T-helper 2 cell (primary cell): ENCODE data around the gene ADK.
"Not testable (repeated sequence)": the region's sequence is repeated elsewhere in the genome, so short reads cannot be mapped to it uniquely, and the experiment has no call there.

Experiments used
- DNase-seq, 5 experiments: peaks; one replicate each; pipeline versions ENCODE4 v3.0.0 to v3.0.0-alpha.2; 2012 to 2022

Gene ADK

DNA sequence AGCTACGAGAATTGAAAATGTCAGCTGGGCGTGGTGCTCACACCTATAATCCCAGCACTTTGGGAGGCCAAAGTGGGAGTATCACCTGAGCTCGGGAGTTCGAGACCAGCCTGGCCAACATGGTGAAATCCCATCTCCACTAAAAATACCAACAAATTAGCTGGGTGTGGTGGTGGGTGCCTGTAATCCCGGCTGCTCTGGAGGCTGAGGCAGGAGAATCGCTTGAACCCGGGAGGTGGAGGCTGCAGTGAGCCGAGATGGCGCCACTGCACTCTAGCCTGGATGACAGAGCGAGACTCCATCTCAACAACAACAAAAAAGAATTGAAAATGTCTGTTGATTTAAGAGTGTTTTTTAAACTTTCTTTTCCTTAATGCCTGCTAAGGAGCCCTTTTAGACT, 4.0 kb upstream of the ADK start:
- DNase-seq, result not testable (repeated sequence)

DNA sequence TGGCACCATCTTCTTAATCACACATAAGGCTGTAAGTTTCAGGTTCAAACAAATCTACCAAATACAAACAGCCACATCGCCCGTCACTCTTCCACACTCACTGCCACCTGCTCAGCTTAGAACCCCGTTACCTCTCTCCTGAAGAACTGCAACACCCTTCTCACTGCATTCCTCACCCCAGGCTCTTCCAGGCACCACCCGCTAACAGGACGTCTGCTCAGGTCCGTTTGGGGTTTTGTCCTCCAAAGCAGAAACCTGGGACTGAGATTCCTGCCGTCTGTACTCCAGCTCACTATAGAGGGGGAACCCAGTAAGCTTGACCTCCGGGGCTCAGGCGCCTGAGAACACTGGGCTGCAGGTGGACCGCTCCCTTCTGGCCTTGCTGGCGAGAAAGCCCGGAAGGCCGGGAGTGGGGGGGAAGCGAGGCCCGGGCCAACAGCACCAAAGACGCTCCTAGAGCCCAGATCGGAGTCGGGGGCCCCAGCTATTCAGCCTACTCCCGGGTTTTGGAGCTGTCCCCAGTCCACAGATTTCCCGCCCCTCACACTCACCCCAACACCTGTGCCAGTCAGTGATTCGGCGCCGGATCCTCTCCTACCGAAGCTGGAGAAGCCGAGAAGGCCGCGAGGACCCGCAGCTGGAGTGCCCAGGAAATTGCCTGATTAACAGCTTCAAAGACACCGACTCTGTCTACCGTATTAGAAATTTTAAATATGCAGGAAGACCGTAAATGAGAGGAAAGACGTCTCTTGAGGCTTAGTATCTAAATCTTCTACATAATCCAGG, 624 bp upstream of the ADK start, which contains the start of gene AP3M1:
Gene AP3M1, minus strand, starts transcription at position 625 of the 786 bp plus-strand sequence. CDS start 12,449 bp downstream, outside the sequence.
- DNase-seq, result peak in 4 of 5 experiments; percentile 34 to 82 (median 66)

DNA sequence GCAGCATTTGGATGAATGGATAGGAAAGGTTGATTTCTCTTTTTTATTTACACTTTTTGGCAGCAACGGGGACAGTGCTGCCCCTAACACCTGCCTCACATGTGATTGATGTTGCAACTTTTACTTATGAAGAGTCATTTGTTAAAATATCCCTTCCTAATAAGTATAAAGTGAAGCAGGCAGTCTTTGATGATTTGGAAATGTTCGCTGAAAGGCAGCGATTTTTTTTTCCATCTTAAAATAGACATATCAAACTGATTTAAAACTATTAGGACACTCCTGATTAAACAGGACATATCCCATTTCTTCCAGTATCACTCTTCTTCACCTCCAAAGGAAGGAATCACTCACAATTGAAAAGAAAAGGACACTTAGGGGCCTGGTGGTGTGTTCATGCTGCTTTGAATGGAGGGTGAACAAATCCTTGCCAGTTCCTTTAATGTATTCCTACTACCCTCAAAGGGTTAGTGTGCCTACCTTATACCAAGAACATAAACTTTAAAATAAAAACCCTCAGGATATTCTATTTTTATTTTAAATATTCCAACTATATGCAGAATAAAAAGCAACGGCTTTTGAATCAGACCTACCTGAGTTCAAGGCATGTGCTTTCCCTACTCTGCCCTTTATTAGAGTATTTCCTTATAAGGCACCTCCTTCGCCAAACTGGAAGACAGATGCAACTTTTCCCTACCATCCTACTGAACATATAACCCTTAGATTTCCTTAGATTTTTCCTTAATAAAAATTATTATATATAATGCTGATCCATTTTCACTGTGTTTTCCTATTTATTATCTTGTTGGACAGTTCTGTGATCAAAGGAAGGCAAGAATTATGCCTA, 1.1 kb downstream of the ADK start:
- DNase-seq, result no peak

DNA sequence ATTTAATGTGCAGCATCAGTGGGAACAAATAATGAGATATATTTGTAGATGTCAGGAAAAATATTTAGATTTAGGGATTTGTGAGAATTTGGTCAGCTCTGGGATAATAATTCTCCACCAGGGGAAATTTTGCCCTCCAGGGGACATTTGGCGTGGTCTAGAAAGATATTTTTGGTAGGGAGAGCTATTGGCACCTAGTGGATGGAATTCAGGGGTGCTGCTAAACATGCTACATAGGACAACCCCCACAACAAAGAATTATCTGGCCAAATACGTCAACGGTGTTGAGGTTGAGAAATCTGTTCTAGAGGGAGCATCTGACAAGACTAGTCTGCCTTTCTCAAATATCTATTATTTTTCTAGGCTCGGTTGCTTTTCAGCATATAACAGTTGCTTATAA, 2.1 kb downstream of the ADK start:
- no peak for DNase-seq

DNA sequence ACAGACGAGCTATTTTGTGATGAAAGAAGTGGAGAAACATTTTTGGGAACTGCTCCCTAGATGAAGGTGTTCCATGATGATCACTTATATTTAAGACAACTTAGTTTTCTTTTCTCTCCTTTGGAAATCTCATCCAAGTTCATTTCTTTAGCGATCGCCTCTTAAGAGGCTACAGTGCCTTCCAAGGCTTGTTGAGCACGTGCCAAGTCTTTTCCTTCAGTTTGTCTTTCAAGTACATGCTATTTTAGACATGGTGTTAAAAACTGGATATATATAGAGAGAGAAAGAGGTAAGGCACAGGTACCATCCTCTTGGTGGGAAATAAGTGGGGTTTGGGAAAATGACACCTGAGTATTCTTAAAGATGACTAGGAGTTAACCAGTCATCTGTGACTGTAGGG, 2.7 kb downstream of the ADK start:
- DNase-seq, result no peak

DNA sequence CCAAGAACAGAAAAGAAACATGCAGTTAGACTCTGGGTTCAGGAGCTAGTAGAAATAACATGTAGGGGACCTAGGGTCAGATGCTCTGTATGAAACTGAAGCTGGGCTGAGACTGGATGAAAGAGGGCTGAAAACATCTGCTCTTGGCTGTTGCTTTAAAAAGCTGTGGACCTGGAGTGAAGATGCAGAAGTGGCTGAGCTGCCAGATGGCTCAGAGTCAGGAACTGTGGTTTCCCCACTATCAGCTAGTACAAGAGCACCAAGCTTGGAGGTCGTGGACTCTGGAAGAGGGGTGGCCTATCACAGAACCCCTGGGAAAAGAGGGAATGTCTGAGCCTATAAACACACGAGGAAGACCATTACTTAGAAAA, 5.9 kb downstream of the ADK start:
- DNase-seq, result no peak

DNA sequence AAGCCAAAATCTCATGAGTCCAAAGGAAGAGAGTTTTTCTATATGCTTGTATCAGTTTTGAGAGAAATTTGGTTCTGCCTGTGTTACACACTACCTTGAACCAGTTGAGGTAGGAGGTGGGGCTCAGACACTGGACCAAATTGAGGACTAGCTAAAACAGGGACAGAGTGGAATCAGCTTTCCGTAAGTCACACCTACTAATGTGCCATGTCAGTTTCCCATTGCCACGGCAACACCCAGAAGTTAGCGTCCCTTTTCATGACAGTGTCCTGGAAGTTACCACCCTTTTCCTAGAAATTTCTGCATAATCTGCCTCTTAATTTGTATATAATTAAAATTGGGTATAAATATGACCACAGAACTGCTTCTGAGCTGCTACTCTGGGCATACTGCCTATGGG, 9.0 kb downstream of the ADK start:
- no peak for DNase-seq

DNA sequence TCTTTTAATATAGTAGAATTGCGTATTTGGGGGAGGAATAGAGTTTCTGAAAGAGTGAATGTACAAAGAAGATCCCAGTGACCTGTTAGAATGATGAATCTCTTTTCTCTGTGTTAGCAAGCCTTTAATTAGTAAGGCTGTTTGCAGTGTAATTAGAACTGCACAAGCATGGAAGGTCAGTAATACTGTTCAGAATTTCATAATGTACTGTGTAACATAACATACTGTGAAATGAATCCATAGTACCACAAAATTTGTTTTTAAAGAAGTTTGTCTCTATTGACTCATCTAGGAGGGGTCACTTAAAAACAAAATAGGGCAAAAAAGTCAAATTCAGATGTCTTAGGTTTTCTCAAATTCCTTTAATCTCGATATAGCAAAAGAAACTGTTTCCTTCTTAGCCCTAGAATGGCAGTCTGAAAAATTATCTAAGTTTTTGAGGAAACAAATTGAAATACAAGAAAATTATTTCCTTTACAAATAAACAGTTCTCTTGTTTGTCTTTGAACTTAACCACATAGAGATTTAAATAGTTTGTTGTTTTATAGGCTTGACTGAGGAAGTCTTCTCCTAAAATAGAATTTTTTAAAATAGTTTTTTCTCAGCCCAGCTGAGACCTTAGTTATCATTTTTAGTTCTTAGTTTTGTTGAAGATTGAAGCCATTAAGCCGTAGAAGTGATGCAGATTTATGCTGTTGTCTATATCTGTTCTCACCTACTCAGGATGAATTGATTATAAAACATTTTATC, 12.5 kb downstream of the ADK start:
- no peak for DNase-seq

DNA sequence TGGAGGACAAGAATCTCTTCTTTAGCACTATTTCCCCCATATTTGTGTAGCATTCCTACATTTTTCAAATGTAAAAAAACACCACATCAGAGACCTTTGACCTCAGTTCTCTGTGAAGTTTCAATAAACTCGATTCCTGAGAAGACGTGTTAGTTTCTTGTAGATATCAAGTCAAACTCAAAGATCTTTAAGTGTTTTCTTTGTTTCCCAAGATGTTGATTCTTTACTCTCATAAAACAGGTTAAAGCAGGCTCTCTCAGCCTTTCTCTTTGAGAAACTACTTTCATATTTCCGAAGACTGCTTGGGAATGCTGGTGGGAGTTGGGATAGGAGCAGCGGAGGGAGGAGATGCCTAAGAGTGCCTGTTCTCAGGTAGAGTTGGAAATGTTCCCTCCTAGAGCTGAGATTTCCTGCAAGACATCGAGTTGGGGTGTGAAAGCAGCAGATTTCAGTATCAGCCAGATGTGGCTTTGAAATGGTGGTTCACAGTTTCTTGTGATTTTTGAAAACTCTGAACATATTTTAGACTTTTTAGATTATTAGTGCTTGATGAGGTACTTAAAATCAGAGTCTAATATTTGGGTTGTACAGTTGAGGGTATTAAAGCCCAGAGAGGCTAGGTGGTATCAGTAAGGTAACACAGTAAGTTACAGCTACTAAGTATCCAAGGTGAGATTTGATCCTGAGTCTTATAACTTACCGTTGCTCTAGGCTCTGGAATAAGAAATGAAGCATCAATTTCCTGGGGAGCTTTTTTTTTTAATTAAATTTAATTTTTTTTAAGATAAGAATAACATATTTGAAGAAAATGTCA, 13.9 kb downstream of the ADK start:
- DNase-seq, result no peak

DNA sequence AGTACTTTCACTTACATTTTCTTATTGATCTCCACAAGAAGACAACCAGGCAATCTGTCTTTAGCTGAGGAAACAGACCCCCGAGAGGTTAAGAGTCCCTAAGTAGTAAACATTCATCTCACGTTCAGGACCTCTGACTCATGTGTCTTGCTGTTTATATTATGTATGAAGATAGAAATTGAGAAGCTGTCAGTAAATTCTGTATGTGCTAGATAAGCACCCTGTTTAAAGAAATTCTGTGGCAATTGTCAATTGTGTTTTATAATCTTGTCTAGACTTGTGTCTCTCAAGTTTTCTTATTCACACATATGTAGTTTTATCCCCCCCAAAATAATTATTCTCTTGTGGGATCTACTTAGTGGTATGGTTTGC, 14.5 kb downstream of the ADK start:
- no peak for DNase-seq

DNA sequence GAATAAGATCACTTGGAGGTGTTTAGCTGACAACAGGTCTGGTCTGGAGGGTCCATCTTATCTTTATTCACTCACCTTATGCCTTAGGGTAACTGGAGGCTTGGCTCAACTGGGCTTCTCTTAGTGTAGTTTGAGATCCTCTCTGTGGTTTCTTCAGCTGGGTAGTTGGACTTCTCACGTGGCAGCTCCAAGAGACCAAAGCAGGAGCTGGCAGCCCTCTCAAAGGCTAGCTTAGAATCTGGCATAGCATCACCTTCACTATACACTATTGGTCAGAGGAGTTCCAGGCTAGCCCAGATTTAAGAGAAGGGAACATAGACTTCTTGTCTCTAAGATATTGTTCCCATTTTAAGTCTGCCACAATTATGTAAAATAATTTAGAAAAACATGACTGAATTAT, 16.4 kb downstream of the ADK start:
- DNase-seq, result no peak

DNA sequence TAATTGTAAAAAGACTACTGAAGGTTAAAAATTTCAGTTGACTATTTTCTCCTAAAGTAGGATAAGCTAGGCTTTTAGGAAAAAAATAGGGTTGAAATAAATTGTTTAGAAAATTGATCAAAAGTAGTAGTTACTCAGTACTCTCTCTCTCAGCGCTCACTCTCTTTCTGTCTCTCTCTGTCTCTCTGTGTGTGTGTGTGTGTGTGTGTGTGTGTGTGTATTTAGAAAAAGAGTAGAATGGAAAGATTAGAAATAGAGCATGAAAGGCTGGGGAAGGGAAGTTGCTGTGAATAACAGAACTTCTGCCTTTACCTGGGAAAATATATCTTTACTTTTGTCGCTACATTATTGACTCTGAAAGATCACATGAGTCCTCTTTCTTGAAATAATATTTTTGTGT, 20.6 kb downstream of the ADK start:
- DNase-seq, result no peak

DNA sequence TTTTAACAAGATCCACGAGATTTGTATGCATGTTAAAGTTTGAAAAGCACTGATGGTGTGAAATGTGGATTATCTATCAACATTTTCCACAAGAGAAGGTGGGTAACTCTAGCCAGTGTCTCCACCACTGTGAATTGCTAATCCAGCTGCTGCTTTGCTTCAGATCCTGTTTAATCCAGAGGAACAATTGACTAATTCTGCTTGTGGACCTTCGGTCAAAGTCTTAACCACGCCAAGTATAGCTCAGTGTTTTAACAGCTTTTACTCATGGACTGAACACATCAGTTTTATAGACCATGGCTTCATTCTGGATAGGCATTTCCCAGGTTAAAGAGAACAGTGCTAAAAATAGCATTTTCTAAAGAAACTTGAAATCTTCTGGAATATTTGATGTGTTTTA, 23.5 kb downstream of the ADK start:
- no peak for DNase-seq

DNA sequence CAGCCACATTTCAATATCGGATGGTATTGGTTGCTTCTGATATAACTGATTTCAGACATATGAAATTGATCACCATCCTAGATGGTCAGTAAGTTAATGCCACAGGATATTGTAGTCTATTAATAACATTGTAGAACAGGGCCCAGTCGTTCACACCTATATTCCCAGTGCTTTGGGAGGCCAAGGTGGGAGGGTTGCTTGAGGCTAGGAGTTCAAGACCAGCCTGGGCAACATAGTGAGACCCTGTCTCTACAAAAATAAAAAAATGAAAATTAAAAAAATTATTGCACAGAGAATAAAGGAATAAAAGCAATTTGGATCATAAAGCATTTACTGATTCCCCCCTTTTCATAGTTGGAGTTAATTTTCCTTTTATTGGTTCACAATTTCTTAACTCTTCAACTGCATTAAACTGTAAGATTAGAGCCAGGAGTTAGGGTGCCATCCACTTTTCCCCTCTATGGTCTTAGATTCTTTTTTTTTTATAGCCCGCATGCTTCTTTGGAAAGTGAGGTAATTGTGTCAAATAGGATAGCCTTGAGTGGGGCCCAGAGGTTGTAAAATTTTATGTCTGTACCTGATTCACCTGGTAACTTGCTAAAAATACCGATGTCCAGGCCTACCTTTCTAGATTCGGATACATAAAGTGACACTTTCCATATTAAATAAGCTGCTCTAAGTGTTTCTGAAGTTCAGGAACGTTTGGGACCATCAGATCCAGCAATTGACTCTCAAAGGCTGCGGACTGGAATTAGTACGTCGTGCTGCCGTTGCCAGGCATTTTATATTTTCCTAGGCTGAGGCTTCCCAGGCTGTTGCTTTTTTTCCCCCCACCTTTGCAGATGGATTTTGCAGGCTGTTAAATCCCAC, 24.7 kb downstream of the ADK start:
- no peak for DNase-seq

DNA sequence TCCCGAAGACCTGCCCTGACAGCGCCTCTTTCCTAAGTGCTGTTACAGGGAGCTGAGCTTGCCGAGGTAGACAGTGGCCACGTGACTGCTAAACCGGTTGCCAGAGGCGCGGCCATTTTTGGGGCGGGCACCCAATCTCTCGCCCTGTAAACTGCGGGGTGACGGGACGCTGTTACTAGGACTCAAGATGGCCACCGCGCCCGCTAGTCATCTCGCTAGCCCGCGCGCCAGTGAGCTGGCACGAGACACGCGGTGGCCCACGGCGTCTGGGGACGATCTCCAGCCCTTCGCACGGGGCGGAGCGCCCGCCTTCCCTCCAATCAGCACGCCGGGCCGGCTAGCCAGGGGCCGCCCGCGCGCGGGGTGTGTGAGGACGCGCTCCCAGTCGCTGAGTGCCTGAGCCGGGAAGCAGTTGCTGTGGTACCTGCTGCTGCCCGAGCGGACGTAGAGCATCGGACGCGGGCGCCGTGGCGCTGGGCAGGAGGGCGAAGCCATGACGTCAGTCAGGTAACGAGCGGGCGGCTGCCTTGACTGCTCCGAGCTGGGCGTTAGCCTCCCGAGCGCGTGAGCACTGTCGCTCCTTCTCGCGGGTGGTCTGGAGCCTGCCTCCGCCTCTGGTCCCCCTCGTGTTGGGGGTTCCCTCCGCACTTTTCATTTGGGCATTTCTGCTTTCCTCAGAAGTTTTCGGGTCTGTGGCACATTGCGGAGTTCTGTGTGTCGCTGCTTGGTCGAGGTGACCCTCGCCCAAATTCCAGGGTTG, 25.5 kb downstream of the ADK start:
- DNase-seq, result peak; percentile 91 to 98 (median 97)

DNA sequence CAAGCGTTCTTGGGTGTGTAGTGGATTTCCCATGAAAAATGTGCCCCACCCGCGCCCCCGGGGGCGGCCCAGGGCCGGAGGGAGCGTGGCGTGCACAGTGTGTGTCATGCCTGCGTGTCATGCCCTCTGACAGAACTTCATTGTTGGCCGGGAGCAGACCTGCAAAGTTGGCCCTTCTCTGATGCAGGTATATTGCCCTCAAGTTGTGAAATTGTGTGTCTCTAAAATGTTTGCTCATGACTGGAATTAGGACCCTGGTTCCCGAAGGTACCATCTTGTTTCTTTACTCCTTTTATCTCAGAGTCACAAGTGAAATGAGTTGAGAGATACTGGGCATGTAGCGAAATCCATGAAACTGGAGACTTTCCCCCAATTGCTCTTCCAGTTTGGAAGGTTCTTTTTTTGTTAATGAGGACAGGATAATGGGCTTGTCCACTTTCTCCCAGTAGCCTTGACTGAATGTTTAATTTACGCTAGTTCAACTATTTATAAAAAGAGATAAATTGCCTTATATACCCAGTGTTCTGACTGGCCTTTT, 26.2 kb downstream of the ADK start:
- peak in 3 of 5 experiments; percentile 9 to 46 (median 22) for DNase-seq

DNA sequence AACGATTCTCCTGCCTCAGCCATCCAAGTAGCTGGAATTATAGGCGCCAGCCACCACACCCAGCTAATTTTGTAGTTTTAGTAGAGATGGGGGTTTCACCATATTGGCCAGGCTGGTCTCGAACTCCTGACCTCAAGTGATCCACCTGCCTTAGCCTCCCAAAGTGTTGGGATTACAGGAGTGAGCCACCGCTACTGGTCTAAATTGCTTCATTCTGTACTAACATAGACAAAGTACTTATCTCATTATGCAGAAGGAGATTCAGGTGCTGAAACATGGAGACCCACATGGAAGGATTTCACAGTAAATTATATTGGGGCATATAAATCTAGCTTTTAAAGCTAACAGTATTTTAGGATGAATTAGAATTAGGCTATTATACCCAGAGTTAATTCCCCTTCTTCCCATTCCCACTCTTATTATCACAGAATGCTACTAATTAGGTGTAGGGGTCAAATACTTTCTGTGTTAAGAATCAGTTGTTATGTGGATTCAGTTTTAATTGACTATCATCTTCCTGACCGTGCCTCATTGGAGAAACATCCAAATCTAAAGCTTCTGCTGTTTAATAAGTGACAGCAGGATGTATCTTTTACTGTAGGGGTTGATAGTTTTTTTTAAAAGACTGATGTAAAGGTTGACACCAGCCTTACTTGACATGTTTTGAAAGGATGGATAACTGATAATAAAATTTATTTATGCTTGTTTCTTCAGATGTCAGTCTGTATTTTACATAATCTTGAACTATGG, 27.2 kb downstream of the ADK start:
- no peak for DNase-seq

DNA sequence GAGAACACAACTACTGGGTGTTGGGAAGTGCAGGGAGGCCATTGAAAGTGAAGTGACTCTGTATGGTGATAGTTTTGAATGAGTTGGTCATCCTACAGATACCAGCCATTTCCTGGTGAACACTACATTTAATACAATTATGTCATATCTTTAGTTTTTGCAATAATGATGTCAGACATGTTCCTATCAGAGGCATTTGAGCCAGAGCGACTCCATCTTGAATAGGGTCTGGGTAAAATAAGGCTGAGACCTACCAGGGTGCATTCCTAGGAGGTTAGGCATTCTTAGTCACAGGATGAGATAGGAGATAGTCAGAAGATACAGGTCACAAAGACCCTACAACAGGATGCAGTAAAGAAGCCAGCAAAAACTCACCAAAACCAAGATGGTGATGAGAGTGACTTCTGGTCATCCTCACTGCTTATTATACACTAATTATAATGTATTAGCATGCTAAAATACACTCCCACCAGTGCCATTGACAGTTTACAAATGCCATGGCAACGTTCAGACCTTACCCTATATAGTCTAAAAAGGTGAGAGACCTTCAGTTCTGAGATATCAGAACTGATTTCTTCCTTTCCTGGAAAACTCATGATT, 28.2 kb downstream of the ADK start:
- DNase-seq, result no peak

DNA sequence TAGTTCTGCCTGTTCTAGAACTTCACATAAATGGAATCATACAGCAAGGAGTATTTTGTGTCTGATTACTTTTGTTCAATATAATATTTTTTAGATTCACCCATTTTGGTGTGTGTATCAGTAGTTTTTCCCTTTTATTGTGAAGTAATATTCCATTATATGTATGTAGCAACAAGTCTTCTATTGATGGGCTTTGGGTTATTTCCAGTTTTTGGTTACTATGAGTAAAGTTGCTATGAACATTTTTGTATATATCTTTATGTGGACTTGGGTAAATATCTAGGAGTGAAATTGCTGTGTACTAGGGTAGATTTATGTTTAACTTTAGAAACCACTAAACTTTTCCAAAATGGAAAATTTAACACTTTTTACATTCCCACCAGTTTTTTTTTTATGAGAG, 35.7 kb downstream of the ADK start:
- DNase-seq, result no peak
